NB4 (cell line): ENCODE measurements around the gene CORO6.

Experiments
- DNase-seq: peaks from one replicate; pipeline ENCODE4 v3.0.0; 2010; ENCODE audit warnings: low read depth
- H3K4me3 ChIP-seq: one replicate; pipeline ENCODE4 v1.5.1; 2011; ENCODE audit warnings: mild to moderate bottlenecking, low read depth, low read length, moderate library complexity
- CTCF ChIP-seq: IDR thresholded peaks from one replicate; pipeline ENCODE4 v1.5.1; 2012; ENCODE audit warnings: low read depth, low read length
- MAX ChIP-seq: IDR thresholded peaks from 2 replicates; pipeline ENCODE4 v1.6.1; 2011; ENCODE audit warnings: low read depth, low read length
- MYC ChIP-seq: IDR thresholded peaks from 2 replicates; pipeline ENCODE4 v1.6.1; 2011; ENCODE audit warnings: low read depth, low read length
- POLR2A ChIP-seq: IDR thresholded peaks from 2 replicates; pipeline ENCODE4 v1.6.1; 2011; ENCODE audit warnings: mild to moderate bottlenecking; ENCODE audit not compliant: insufficient read length; ENCODE audit errors: extremely low read depth

The CORO6 gene

DNA sequence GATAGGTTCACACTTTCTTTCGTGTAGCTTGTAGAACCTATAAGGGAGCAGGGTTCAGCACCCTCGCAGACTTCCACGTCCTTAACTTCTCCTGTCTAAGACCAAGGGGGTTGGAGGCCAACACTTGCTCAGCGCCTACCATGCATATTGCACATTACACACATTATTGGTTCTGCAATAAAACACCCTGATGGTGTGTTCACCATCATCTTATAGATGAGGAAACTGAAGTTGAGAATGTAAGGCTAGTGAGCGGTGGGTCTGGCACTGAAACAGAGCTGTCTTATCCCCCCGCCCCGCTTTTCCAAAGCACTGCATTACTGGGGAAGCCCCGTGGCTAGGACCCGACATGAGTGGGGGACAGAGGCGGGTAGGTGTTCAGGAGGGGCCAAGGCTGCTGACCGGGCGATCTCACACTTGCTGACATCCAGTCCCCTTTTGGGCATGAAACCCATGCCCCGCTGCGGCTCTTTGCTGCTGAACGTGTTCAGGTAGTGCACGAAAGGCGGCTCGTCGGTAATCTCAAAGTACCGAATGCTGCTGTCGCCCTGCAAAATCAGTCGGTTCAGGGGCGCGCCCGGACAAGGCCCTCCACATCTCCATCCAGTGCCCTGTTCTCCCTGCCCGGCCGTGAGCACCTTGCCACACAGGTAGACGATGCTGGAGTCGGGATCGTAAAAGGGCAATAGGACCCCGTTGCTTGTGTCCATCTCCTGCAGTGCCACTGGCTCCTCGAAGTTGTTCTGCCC, 6.2 kb downstream of the CORO6 start:
- DNase-seq, result peak; percentile 29
- TF ChIP-seq MAX (no peak), POLR2A (no peak), MYC (no peak), CTCF (no peak)
- no peak overlapping the region for H3K4me3 ChIP-seq

DNA sequence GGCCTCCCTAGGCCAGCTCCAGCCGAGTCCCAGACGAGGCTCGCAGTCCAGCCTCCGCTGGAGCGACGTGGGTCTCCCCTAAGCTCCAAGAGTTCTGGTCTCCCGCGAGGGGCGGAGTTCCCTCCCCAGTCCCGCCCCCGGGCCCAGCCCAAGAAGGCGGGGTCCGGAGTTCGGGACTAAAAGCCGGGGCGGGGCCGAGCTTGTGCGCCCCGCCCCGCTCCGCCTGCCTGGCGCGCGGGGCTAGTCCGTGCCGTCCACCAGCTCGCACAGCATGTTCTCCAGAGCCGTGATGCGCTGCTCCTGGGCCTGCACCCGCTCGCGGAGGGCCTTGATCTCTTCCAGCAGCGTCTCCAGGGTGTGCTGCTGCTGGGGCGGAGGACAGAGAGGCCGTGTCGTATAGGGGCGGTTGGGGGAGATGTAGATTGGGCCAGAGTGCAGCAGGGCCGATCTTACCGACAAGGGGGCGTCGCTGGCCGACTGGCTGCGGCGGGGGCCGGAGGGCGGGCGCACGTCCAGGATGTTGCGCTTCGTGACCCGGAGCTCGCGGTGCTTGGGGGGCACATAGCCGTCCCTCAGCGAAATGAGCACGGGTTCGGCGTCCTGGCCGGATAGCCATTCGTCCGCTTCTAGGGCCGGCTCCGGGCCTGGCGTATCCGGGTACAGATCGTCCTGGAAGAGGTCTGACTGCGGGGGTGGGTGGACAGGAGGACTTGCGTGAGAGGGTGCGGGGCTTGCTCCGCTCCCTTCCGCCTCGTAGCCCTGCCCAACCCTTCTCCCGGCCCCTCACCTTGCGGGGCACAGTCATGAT, 7.0 kb downstream of the CORO6 start:
- TF ChIP-seq CTCF, result no peak
- DNase-seq, result peak; percentile 89
- peak overlapping the region; percentile 21 for H3K4me3 ChIP-seq

GRCh38 chr17:29615048-29615385, 7.7 kb downstream of the CORO6 start:
- TF ChIP-seq POLR2A (no peak), CTCF (no peak), MAX (no peak), MYC (no peak)
- peak; percentile 62 for DNase-seq
- peak overlapping the region; percentile 21 for H3K4me3 ChIP-seq

DNA sequence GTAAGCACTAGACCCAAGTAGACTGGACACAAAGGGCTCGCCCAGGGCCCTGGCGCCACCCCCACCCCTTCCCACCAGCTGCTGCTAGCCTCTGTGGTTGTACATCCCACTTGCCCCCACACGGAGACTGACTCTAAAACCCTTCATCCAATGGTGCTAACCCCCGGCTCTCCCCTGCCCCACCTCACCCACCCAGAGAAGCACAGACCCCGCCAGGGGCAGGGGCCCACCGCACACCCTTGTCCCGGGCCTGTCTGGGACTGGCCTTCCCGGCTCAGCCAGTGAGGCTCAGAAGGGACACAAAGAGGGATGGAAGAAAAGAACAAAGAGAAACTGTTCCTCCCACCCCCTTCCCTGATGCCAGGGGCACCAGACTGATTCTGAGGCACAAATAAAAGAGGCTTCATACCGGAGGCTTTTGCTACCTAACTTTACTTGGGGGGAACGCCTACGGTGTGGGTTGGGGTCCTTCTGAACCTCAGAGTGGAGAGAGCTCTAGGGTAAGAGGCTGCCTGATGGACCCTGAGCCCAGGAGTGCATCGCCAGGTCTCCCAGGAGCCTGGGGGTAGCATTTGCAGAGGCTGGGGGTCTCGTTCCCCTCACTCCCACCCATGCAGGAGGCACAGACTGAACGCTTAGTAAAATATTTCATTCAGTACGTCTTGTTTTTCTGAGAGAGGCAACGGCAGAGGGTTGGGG, 8.2 kb downstream of the CORO6 start:
- H3K4me3 ChIP-seq, result no peak overlapping the region
- TF ChIP-seq MAX (no peak), POLR2A (no peak), CTCF (no peak), MYC (no peak)
- no peak for DNase-seq

DNA sequence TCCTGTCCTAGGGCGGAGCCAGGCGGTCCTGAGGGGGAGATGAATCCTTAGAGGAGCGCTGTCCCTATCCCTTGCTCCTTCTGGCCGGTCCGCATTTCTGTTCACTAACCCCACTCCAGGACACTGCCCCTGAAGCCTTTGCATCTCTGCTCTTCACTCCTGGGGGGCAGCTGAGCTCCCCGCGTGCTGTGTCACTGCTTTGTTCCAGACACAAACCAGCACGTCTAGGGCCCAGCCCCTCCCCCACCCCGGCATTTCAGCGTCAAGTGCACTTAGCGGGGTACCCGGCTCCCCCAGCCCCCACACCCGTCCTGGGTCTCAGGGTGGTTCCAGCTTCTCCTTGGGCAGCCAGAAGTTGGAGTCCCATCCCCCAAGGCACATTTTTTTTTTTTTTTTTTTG, 8.9 kb downstream of the CORO6 start:
- H3K4me3 ChIP-seq, result no peak overlapping the region
- TF ChIP-seq POLR2A (no peak), MYC (no peak), CTCF (no peak), MAX (no peak)
- no peak for DNase-seq
